ENCODE data around the gene GRM7.

- TF ChIP-seq TAF1 (IDR thresholded peaks at IDR 0.05; ENCODE audit: low read depth) (no peak), EP300 (conservative IDR thresholded peaks at IDR 0.05; ENCODE audit: poor library complexity, severe bottlenecking) (no peak), POLR2AphosphoS5 (IDR thresholded peaks at IDR 0.05) (no peak), RAD21 (conservative IDR thresholded peaks at IDR 0.05) (no peak), MXI1 (conservative IDR thresholded peaks at IDR 0.05; ENCODE audit: poor library complexity, severe bottlenecking) (no peak), REST (IDR thresholded peaks at IDR 0.05; ENCODE audit: borderline replicate concordance) (no peak)
- TF ChIP-seq, protein P1, sequence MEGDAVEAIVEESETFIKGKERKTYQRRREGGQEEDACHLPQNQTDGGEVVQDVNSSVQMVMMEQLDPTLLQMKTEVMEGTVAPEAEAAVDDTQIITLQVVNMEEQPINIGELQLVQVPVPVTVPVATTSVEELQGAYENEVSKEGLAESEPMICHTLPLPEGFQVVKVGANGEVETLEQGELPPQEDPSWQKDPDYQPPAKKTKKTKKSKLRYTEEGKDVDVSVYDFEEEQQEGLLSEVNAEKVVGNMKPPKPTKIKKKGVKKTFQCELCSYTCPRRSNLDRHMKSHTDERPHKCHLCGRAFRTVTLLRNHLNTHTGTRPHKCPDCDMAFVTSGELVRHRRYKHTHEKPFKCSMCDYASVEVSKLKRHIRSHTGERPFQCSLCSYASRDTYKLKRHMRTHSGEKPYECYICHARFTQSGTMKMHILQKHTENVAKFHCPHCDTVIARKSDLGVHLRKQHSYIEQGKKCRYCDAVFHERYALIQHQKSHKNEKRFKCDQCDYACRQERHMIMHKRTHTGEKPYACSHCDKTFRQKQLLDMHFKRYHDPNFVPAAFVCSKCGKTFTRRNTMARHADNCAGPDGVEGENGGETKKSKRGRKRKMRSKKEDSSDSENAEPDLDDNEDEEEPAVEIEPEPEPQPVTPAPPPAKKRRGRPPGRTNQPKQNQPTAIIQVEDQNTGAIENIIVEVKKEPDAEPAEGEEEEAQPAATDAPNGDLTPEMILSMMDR (IDR thresholded peaks at IDR 0.05; ENCODE audit: poor library complexity, severe bottlenecking): no peak
These were observed 789.6 kb downstream of the GRM7 start for GRCh38 chr3:7650466-7650865.
